ENCODE results near the gene MDP1. TPM values are rescaled to one million over a fixed set of nuclear protein-coding genes. Genes with fewer than 3 reads are reported as not detected.

Gene MDP1
- polyA plus RNA-seq, 4 donors: 8.3 to 16.9 (median 11.3) TPM

- no peak for DNase-seq (ENCODE audit: low read depth in 4 of 4, low spot score in 3 of 4)
These were observed 30.8 kb downstream of the MDP1 start for GRCh38 chr14:24185026-24185425.

GRCh38 chr14:24184104-24184970 lies 31.5 kb downstream of the MDP1 start:
- DNase-seq (ENCODE audit: low read depth in 4 of 4, low spot score in 3 of 4): no peak

- DNase-seq (ENCODE audit: low read depth in 4 of 4, low spot score in 3 of 4): no peak
These were observed 32.8 kb downstream of the MDP1 start for GRCh38 chr14:24183014-24183481.

- no peak for DNase-seq (ENCODE audit: low read depth in 4 of 4, low spot score in 3 of 4)
These were observed 33.6 kb downstream of the MDP1 start for GRCh38 chr14:24182110-24182882.

- no peak for DNase-seq (ENCODE audit: low read depth in 4 of 4, low spot score in 3 of 4)
These were observed 34.3 kb downstream of the MDP1 start for GRCh38 chr14:24181371-24182077.

- peak in 1 of 4 donors; percentile 53 for DNase-seq (ENCODE audit: low read depth in 4 of 4, low spot score in 3 of 4)
These were observed 35.7 kb downstream of the MDP1 start for GRCh38 chr14:24179961-24180796.

- DNase-seq (ENCODE audit: low read depth in 4 of 4, low spot score in 3 of 4): no peak
These were observed 36.4 kb downstream of the MDP1 start for GRCh38 chr14:24179294-24179960.

GRCh38 chr14:24178399-24179178 lies 37.3 kb downstream of the MDP1 start:
- no peak for DNase-seq (ENCODE audit: low read depth in 4 of 4, low spot score in 3 of 4)

- no peak for DNase-seq (ENCODE audit: low read depth in 4 of 4, low spot score in 3 of 4)
These were observed 38.0 kb downstream of the MDP1 start for GRCh38 chr14:24177891-24178290.

- no peak for DNase-seq (ENCODE audit: low read depth in 4 of 4, low spot score in 3 of 4)
These were observed 38.6 kb downstream of the MDP1 start for GRCh38 chr14:24177041-24177825.

- no peak for DNase-seq (ENCODE audit: low read depth in 4 of 4, low spot score in 3 of 4)
These were observed 39.3 kb downstream of the MDP1 start for GRCh38 chr14:24176599-24176998.

- no peak for DNase-seq (ENCODE audit: low read depth in 4 of 4, low spot score in 3 of 4)
These were observed 43.0 kb downstream of the MDP1 start for GRCh38 chr14:24172871-24173281.

- no peak for DNase-seq (ENCODE audit: low read depth in 4 of 4, low spot score in 3 of 4)
These were observed 43.5 kb downstream of the MDP1 start for GRCh38 chr14:24172261-24172860.

- peak; percentile 76 to 93 (median 82) for DNase-seq (ENCODE audit: low read depth in 4 of 4, low spot score in 3 of 4)
These were observed 44.2 kb downstream of the MDP1 start, which contains the start of gene REC8 for GRCh38 chr14:24171422-24172260. Gene REC8 (plus strand): TSS chr14:24172080. CDS start chr14:24172553, 473 bp downstream.

- DNase-seq (ENCODE audit: low read depth in 4 of 4, low spot score in 3 of 4): no peak
These were observed 48.3 kb downstream of the MDP1 start for GRCh38 chr14:24167469-24168114.

- no peak for DNase-seq (ENCODE audit: low read depth in 4 of 4, low spot score in 3 of 4)
These were observed 50.1 kb downstream of the MDP1 start for GRCh38 chr14:24165785-24166184.

All from left renal pelvis (tissue), 4 donors.